HG02884 (cell line): ENCODE data around the gene SLC7A4.
"Not testable (repeated sequence)": the region's sequence is repeated elsewhere in the genome, so short reads cannot be mapped to it uniquely, and the experiment has no call there.

ENCODE experiments used
- ATAC-seq: cut with Tn5 transposase; IDR thresholded peaks from one replicate; pipeline ENCODE4 v1.9.1; 2021; ENCODE audit warnings: mild to moderate bottlenecking, moderate library complexity; ENCODE audit not compliant: unreplicated experiment

Gene SLC7A4

GRCh38 chr22:21032037-21032867, at the start of gene SLC7A4:
TSS of gene SLC7A4 (minus strand) at chr22:21032561. CDS start at chr22:21031812, 749 bp downstream.
- no peak for ATAC-seq

GRCh38 chr22:21080435-21081137, 48.2 kb upstream of the SLC7A4 start:
- no peak for ATAC-seq

GRCh38 chr22:21079493-21079892, 47.1 kb upstream of the SLC7A4 start:
- ATAC-seq, result no peak

GRCh38 chr22:21078916-21079315, 46.6 kb upstream of the SLC7A4 start:
- no peak for ATAC-seq

GRCh38 chr22:21077884-21078508, 45.6 kb upstream of the SLC7A4 start:
- no peak for ATAC-seq

GRCh38 chr22:21076912-21077625, 44.7 kb upstream of the SLC7A4 start:
- no peak for ATAC-seq

- ATAC-seq, result no peak
Observed at GRCh38 chr22:21075516-21076138, 43.3 kb upstream of the SLC7A4 start.

- ATAC-seq, result no peak
Observed at GRCh38 chr22:21074102-21074715, 41.8 kb upstream of the SLC7A4 start.

- no peak for ATAC-seq
Observed at GRCh38 chr22:21073482-21073881, 41.1 kb upstream of the SLC7A4 start.

- no peak for ATAC-seq
Observed at GRCh38 chr22:21073023-21073422, 40.7 kb upstream of the SLC7A4 start.

- ATAC-seq, result not testable (repeated sequence)
Observed at GRCh38 chr22:21071796-21072195, 39.4 kb upstream of the SLC7A4 start.

- ATAC-seq, result no peak
Observed at GRCh38 chr22:21070690-21071615, 38.6 kb upstream of the SLC7A4 start.

GRCh38 chr22:21069375-21069774, 37.0 kb upstream of the SLC7A4 start:
- ATAC-seq, result no peak

- no peak for ATAC-seq
Observed at GRCh38 chr22:21068681-21069276, 36.4 kb upstream of the SLC7A4 start.

GRCh38 chr22:21067901-21068680, 35.7 kb upstream of the SLC7A4 start:
- ATAC-seq, result no peak

- ATAC-seq, result no peak
Observed at GRCh38 chr22:21067075-21067900, 34.9 kb upstream of the SLC7A4 start.
